Parathyroid adenoma (tissue), 2 donors: Measurements from ENCODE around the gene DKK3.

Experiments
- H2AFZ ChIP-seq: fragments of 300-600 bp; sonication (generic); one replicate; pipeline ENCODE4 v1.7.0; 2017; ENCODE audit warnings: antibody characterized with exemption, mild to moderate bottlenecking
- H3K27ac ChIP-seq: fragments of 300-600 bp; sonication (generic); one replicate; pipeline ENCODE4 v1.7.0; 2017
- H3K27me3 ChIP-seq: fragments of 300-600 bp; sonication (generic); one replicate; pipeline ENCODE4 v1.7.0; 2017; ENCODE audit warnings: low read length; ENCODE audit not compliant: control insufficient read depth, insufficient read depth
- H3K36me3 ChIP-seq: fragments of 300-600 bp; sonication (generic); one replicate; pipeline ENCODE4 v1.7.0; 2017; ENCODE audit warnings: low read length; ENCODE audit not compliant: control insufficient read depth, insufficient read depth
- H3K4me1 ChIP-seq: fragments of 300-600 bp; sonication (generic); one replicate; pipeline ENCODE4 v1.7.0; 2017; ENCODE audit warnings: control low read depth
- H3K4me2 ChIP-seq: fragments of 300-600 bp; sonication (generic); one replicate; pipeline ENCODE4 v1.7.0; 2017; ENCODE audit warnings: low read length
- H3K4me3 ChIP-seq: fragments of 300-600 bp; sonication (generic); one replicate; pipeline ENCODE4 v1.7.0; 2017; ENCODE audit warnings: low read depth, low read length
- H3K79me2 ChIP-seq: fragments of 300-600 bp; sonication (generic); one replicate; pipeline ENCODE4 v1.7.0; 2017; ENCODE audit warnings: control low read depth
- H3K9ac ChIP-seq: fragments of 300-600 bp; sonication (generic); one replicate; pipeline ENCODE4 v1.7.0; 2017; ENCODE audit warnings: mild to moderate bottlenecking
- H3K9me3 ChIP-seq: fragments of 300-600 bp; sonication (generic); one replicate; pipeline ENCODE4 v1.7.0; 2017; ENCODE audit warnings: low read length; ENCODE audit not compliant: control insufficient read depth
- CTCF ChIP-seq: fragments of 300-600 bp; sonication (generic); IDR thresholded peaks from one replicate; pipeline ENCODE4 v1.7.0; 2017; ENCODE audit warnings: antibody characterized with exemption, mild to moderate bottlenecking
- donor health status: primary hyperparathyroidism.

Gene DKK3

GRCh38 chr11:11964774-11965150 is 43.7 kb downstream of the DKK3 start:
- no peak overlapping the region for H2AFZ ChIP-seq
- H3K9me3 ChIP-seq, result no peaks in the 10 kb centered on the region
- no peak overlapping the region for H3K4me3 ChIP-seq
- no peak for TF ChIP-seq CTCF
- H3K9ac ChIP-seq, result no peak overlapping the region
- no peaks in the 10 kb centered on the region for H3K79me2 ChIP-seq
- no peak overlapping the region for H3K4me2 ChIP-seq
- no peaks in the 10 kb centered on the region for H3K36me3 ChIP-seq
- no peak overlapping the region for H3K27ac ChIP-seq
- no peaks in the 10 kb centered on the region for H3K27me3 ChIP-seq
- H3K4me1 ChIP-seq, result peaks cover 2% of the 10 kb centered on the region

- Histone ChIP-seq H3K4me3 (no peak overlapping the region), H3K79me2 (no peaks in the 10 kb centered on the region), H3K4me1 (peaks cover 4% of the 10 kb centered on the region), H2AFZ (no peak overlapping the region), H3K27me3 (no peaks in the 10 kb centered on the region), H3K9me3 (no peaks in the 10 kb centered on the region), H3K27ac (no peak overlapping the region), H3K36me3 (no peaks in the 10 kb centered on the region), H3K4me2 (no peak overlapping the region), H3K9ac (no peak overlapping the region)
- no peak for TF ChIP-seq CTCF
Observed at GRCh38 chr11:11963842-11964773, 44.3 kb downstream of the DKK3 start.

GRCh38 chr11:11963067-11963466 is 45.4 kb downstream of the DKK3 start:
- Histone ChIP-seq H3K4me3 (no peak overlapping the region), H3K27ac (no peak overlapping the region), H3K4me2 (no peak overlapping the region), H3K4me1 (peaks cover 4% of the 10 kb centered on the region), H3K36me3 (no peaks in the 10 kb centered on the region), H3K79me2 (no peaks in the 10 kb centered on the region), H2AFZ (no peak overlapping the region), H3K9ac (no peak overlapping the region), H3K9me3 (no peaks in the 10 kb centered on the region), H3K27me3 (no peaks in the 10 kb centered on the region)
- no peak for TF ChIP-seq CTCF

DNA sequence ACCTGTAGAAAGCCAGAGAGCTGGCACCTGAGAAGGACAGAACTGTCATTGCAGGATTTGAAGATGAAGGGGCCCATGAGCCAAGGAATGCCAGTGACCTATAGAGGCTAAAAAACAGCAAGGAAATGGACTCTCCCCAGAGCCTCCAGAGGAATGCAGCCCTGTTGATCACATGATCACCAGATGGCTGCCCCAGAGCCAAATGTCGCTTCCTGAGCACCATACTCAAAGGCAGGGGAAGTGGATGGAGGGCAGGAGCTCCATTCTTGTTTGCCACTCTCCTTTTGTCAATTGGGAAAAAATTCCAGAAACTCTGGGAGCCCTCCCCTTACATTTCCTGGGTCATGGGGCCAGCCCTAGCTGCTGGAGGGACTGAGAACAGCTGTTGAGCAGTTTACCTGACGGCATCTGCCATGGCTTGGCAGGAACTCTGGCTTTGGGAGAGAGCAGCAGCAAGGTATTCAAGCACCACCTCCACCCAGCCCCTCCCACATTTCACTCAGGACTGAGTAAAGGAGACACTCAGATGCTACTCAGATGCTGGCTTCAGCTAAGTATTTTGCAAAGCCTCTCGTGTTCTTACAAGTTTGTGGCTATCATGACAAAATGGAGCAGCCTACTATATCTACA is 46.9 kb downstream of the DKK3 start:
- Histone ChIP-seq H2AFZ (no peak overlapping the region), H3K4me2 (no peak overlapping the region), H3K9ac (no peak overlapping the region), H3K4me1 (peaks cover 4% of the 10 kb centered on the region), H3K27me3 (no peaks in the 10 kb centered on the region), H3K9me3 (no peaks in the 10 kb centered on the region), H3K79me2 (no peaks in the 10 kb centered on the region), H3K4me3 (no peak overlapping the region), H3K27ac (no peak overlapping the region), H3K36me3 (no peaks in the 10 kb centered on the region)
- TF ChIP-seq CTCF, result no peak
